Anterior cingulate cortex (tissue), 58 donors: ENCODE data around the gene ZMYM4.
"Not testable (repeated sequence)": the region's sequence is repeated elsewhere in the genome, so short reads cannot be mapped to it uniquely, and the experiment has no call there.

ENCODE experiments used
- DNase-seq, 58 donors: peaks; one replicate each; lab custom pipeline; 2025; lab: John Stamatoyannopoulos, UW

ZMYM4 gene

GRCh38 chr1:35268282-35269200, at the start of gene ZMYM4:
ZMYM4 (plus strand) TSS chr1:35268709; CDS start chr1:35269047, 338 bp downstream.
- peak; percentile 31 to 93 (median 84) for DNase-seq

DNA sequence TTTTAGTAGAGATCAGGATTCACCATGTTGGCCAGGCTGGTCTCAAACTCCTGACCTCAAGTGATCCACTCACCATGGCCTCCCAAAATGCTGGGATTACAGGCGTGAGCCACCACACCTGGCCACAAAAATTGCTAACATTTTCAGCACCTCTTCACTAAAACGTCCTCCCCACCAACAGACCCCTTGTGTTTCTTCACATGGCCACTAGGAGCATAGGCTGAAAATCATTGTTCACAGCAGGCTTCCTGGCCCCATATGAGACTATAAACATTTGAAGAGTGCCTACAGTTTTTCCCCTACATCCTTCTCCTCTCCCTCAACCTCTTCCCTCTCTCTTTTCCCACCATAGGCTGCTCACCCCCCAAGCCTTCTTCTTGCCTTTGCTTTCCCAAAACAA, 47.5 kb upstream of the ZMYM4 start:
- DNase-seq: no peak

- no peak for DNase-seq
These were observed 46.0 kb upstream of the ZMYM4 start for GRCh38 chr1:35222322-35223083.

- DNase-seq: no peak
These were observed 45.4 kb upstream of the ZMYM4 start for GRCh38 chr1:35223084-35223630.

DNA sequence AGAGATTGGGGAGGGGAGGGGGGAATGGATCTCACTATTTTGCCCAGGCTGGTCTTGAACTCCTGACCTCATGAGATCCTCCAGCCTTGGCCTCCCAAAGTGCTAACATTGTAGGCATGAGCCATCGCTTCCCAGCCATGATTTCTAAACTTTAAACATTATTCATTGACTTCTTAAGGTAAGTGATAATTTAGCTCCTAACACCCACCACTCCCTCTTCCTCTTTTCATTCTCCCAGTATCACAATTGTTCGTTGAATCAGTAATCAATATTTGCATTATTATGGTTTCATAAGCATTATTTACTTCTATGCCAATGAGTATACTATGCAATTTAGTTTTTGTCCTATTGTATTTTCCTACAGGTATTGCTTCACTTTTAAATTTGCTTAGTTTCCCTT, 42.0 kb upstream of the ZMYM4 start:
- DNase-seq: no peak

GRCh38 chr1:35229587-35230360, 38.7 kb upstream of the ZMYM4 start:
- DNase-seq: no peak

GRCh38 chr1:35231287-35231686, 37.2 kb upstream of the ZMYM4 start:
- DNase-seq: no peak

GRCh38 chr1:35236772-35237171, 31.7 kb upstream of the ZMYM4 start:
- DNase-seq: not testable (repeated sequence)

GRCh38 chr1:35243691-35244090, 24.8 kb upstream of the ZMYM4 start:
- DNase-seq: no peak

- DNase-seq: no peak
These were observed 21.3 kb upstream of the ZMYM4 start for GRCh38 chr1:35247256-35247655.

DNA sequence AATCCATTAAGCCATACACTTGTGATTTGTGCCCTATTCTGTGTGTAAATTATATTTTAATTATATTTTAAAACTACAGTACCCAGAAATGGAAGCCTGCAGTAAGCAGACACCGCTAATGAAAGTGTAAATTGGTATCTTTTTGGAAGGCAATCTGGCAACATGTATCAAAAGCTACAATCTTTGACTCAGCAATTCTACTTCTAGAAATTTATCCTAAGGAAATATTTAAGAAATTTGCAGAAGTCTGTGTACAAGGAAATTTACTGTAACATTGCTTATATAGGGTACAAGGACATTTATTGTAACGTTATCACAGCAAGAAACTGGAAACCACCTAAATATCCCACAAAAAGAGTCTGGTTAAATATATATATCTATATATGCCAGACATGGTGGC, 14.6 kb upstream of the ZMYM4 start:
- DNase-seq: no peak

GRCh38 chr1:35255276-35255675, 13.2 kb upstream of the ZMYM4 start:
- DNase-seq: no peak

GRCh38 chr1:35259561-35259960, 8.9 kb upstream of the ZMYM4 start:
- no peak for DNase-seq

- DNase-seq: no peak
These were observed 6.9 kb upstream of the ZMYM4 start for GRCh38 chr1:35261412-35262120.

GRCh38 chr1:35264035-35264434, 4.5 kb upstream of the ZMYM4 start:
- no peak for DNase-seq

DNA sequence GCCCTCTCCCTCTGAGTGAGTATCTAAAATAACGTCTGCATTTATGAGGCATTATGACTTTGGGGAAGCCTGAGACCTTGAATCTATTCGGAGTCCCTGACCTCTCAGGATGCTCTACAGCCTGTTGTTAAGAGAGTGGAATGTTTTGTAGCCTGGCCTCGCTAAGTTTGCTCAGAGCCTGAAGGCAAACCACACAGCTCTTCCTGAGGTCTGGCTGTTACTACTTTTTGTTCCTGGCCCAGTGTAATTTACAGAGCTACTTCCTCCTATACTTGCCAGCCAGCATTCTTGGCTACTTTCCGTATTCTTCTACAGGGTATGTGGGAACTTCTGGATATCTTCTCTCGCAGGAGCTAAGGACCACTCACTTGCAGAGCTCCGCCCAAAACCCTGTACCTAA, 3.6 kb upstream of the ZMYM4 start:
- no peak for DNase-seq

GRCh38 chr1:35266306-35266705, 2.2 kb upstream of the ZMYM4 start:
- no peak for DNase-seq

GRCh38 chr1:35269201-35269988, 886 bp downstream of the ZMYM4 start:
- DNase-seq: peak in 1 of 58 donors; percentile 1

DNA sequence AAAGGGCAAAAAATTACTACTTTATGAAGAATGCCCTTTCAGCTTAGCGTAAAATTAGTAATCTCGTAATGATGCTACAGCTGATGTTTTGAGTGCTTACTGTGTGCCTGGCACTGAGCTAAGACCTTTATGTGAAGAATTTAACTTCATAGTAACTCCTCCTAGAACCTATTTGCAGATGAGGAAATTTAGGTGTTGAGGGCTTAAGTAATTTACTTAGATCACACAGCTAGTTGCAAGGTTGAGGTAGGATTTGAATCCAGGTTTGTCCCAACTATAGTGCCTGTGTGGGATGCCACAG, 1.4 kb downstream of the ZMYM4 start:
- no peak for DNase-seq
